ENCODE measurements around the gene MUC16. TPM values are rescaled to one million over a fixed set of nuclear protein-coding genes. Genes with fewer than 3 reads are reported as not detected.

MUC16 gene
- total RNA-seq, 1 experiment from 2014 or later, result 0.17 TPM

DNA sequence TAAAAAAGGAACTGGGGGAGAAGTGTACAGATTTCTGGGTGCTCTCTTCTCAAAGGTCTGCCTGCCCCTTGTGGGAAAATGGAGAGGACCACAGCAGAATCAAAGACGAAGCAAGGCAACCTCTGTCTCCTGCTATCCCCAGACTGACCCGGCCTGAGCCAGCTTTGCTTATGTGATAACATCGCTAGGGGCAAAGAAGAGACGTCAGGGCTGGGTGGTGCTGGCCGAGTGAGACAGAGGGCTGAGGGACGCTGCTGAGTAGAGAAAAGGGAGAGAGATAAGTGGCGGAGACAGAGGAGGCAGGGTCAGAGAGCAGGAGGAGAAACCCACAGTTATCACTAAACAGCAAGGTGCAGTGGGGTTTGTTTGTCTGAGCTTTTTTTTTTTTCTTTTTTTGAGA, 4.6 kb upstream of the MUC16 start:
- no peak for DNase-seq
- H3K4me3 Mint-ChIP-seq (ENCODE audit: low read depth, unreplicated experiment), result no peak overlapping the region
- CTCF ChIA-PET, result no interaction called here
- no peak for TF ChIP-seq CTCF (IDR thresholded peaks at IDR 0.05; ENCODE audit: unreplicated experiment)
- no peaks in the 10 kb centered on the region for H3K9me3 Mint-ChIP-seq (ENCODE audit: low read depth, unreplicated experiment)
- peaks cover 11% of the 10 kb centered on the region for H3K4me1 Mint-ChIP-seq (ENCODE audit: low read depth, unreplicated experiment)
- no peaks in the 10 kb centered on the region for H3K27me3 Mint-ChIP-seq (ENCODE audit: unreplicated experiment)
- no TSS peak for BruUV-seq (replicated peaks)
- H3K27ac Mint-ChIP-seq (ENCODE audit: unreplicated experiment), result no peak overlapping the region
- peaks cover 5% of the 10 kb centered on the region for H3K36me3 Mint-ChIP-seq (ENCODE audit: insufficient read depth, unreplicated experiment)
- intact Hi-C loops (cut with micrococcal nuclease; ENCODE audit: unreplicated experiment), result loop anchor here (10.0 kb wide), 1 partner anchor 60 kb away; no protein-coding TSS in a partner anchor

DNA sequence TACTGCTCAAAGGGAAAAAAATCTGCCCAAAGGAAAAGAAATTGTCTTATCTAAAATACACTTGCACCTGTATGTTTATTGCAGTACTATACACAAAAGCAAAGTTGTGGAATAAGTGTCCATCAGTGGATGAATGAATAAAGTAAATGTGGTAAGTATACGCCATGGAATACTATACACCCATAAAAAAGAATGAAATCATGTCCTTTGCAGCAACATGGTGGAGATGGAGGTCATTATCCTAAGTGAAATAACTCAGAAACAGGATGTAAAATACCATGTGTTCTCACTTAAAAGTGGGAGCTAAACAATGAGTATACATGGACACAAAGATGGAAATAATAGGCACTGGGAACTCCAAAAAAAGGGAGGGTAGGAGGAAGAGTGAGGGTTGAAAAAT, 3.8 kb upstream of the MUC16 start:
- H3K27ac Mint-ChIP-seq (ENCODE audit: unreplicated experiment), result no peak overlapping the region
- H3K27me3 Mint-ChIP-seq (ENCODE audit: unreplicated experiment), result no peaks in the 10 kb centered on the region
- CTCF ChIA-PET, result interaction anchor here (0.6 kb wide), 1 partner anchor 343 kb away, joined by 6 read pairs; no protein-coding TSS in a partner anchor
- H3K36me3 Mint-ChIP-seq (ENCODE audit: insufficient read depth, unreplicated experiment), result peaks cover 5% of the 10 kb centered on the region
- H3K4me3 Mint-ChIP-seq (ENCODE audit: low read depth, unreplicated experiment), result no peak overlapping the region
- intact Hi-C loops (cut with micrococcal nuclease; ENCODE audit: unreplicated experiment), result loop anchor here (10.0 kb wide), 1 partner anchor 61 kb away; no protein-coding TSS in a partner anchor
- DNase-seq, result no peak
- no TSS peak for BruUV-seq (replicated peaks)
- peaks cover 11% of the 10 kb centered on the region for H3K4me1 Mint-ChIP-seq (ENCODE audit: low read depth, unreplicated experiment)
- no peak for TF ChIP-seq CTCF (IDR thresholded peaks at IDR 0.05; ENCODE audit: unreplicated experiment)
- H3K9me3 Mint-ChIP-seq (ENCODE audit: low read depth, unreplicated experiment), result no peaks in the 10 kb centered on the region

DNA sequence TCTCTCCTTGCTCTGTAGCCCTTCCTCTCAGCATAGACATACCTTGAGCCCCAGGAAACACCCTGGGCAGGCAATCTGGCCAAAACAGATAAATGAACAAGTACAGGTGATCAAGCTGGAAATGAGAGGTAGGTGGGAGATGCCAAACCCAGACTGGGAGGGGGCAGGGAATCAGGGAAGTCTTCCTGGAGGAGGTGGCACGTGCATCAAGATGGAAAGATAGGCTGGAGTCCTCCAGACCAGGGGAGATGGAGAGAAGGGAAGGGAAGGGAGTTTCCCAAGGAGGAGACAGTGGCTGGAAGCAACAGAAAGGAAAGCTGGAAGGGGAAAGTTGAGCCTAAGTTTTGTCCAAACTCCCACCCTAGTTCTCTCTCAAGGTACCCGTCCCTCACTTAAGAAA, 1.7 kb upstream of the MUC16 start:
- Mint-ChIP-seq H3K27ac (ENCODE audit: unreplicated experiment) (no peak overlapping the region), H3K27me3 (ENCODE audit: unreplicated experiment) (no peaks in the 10 kb centered on the region)
- CTCF ChIA-PET, result no interaction called here

DNA sequence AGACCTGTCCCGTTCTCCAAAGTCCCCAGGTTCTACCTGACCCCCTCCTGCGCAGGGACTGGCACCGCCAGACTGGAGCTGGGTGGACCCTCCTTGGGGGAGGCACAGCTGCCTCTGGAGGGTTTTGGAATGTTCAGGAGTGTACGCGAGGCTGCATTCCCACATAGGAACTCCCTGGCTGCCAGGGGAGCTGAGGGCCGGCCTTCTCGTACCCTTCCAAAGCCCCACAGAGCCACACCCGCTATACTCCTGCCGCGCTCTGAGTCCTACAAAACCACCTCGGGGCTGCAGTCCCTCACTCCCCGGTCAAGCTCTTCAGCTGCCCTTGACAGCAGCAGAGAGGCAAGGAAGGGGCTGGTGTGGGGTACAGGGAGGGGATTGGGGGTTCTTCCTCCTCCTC, 484 bp upstream of the MUC16 start:
- no peak for DNase-seq
- Mint-ChIP-seq H3K4me3 (ENCODE audit: low read depth, unreplicated experiment) (no peak overlapping the region), H3K36me3 (ENCODE audit: insufficient read depth, unreplicated experiment) (peaks cover 5% of the 10 kb centered on the region), H3K27ac (ENCODE audit: unreplicated experiment) (no peak overlapping the region), H3K9me3 (ENCODE audit: low read depth, unreplicated experiment) (no peaks in the 10 kb centered on the region), H3K27me3 (ENCODE audit: unreplicated experiment) (no peaks in the 10 kb centered on the region), H3K4me1 (ENCODE audit: low read depth, unreplicated experiment) (no peaks in the 10 kb centered on the region)
- CTCF ChIA-PET, result interaction anchor here (0.9 to 1.2 kb wide), 2 partner anchors 15 to 28 kb away, joined by 3 read pairs; no protein-coding TSS in a partner anchor
- intact Hi-C loops (cut with micrococcal nuclease; ENCODE audit: unreplicated experiment), result loop anchor here (10.0 kb wide), 1 partner anchor 64 kb away; no protein-coding TSS in a partner anchor
- BruUV-seq (replicated peaks), result no TSS peak
- no peak for TF ChIP-seq CTCF (IDR thresholded peaks at IDR 0.05; ENCODE audit: unreplicated experiment)

More for the DNA sequence above, 1.7 kb upstream of the MUC16 start:
- H3K4me1 Mint-ChIP-seq (ENCODE audit: low read depth, unreplicated experiment), result no peaks in the 10 kb centered on the region
- H3K36me3 Mint-ChIP-seq (ENCODE audit: insufficient read depth, unreplicated experiment), result peaks cover 5% of the 10 kb centered on the region
- DNase-seq, result no peak
- intact Hi-C loops (cut with micrococcal nuclease; ENCODE audit: unreplicated experiment), result loop anchor here (10.0 kb wide), 1 partner anchor 63 kb away; no protein-coding TSS in a partner anchor
- no TSS peak for BruUV-seq (replicated peaks)
- no peak for TF ChIP-seq CTCF (IDR thresholded peaks at IDR 0.05; ENCODE audit: unreplicated experiment)
- H3K4me3 Mint-ChIP-seq (ENCODE audit: low read depth, unreplicated experiment), result no peak overlapping the region
- H3K9me3 Mint-ChIP-seq (ENCODE audit: low read depth, unreplicated experiment), result no peaks in the 10 kb centered on the region
